Mesendoderm (in vitro differentiated cells): ENCODE data around the gene GLI2.
A peak's percentile ranks its signal among the peaks of the same experiment; 100 is the strongest.

Experiments
- DNase-seq: peaks from one replicate; pipeline ENCODE4 v3.0.0; 2013
- H2AK5ac ChIP-seq: 2 replicates; pipeline ENCODE4 v1.6.1; 2013; ENCODE audit warnings: low read length, inconsistent platforms
- H2BK120ac ChIP-seq: 2 replicates; pipeline ENCODE4 v1.6.1; 2013; ENCODE audit warnings: low read depth, mild to moderate bottlenecking, low read length, moderate library complexity, mixed read lengths
- H2BK15ac ChIP-seq: replicated peaks from 2 replicates; pipeline ENCODE4 v1.6.1; 2013; ENCODE audit warnings: low read depth, mild to moderate bottlenecking, moderate library complexity
- H2BK5ac ChIP-seq: 2 replicates; pipeline ENCODE4 v1.6.1; 2013; ENCODE audit warnings: low read length, inconsistent platforms
- H3K18ac ChIP-seq: 2 replicates; pipeline ENCODE4 v1.6.1; 2013; ENCODE audit warnings: mild to moderate bottlenecking, low read length, mixed read lengths
- H3K23ac ChIP-seq: one replicate; pipeline ENCODE4 v1.6.1; 2013; ENCODE audit warnings: low read length
- H3K27ac ChIP-seq: 2 replicates; pipeline ENCODE4 v1.5.1; 2013; ENCODE audit warnings: low read depth, mild to moderate bottlenecking, inconsistent platforms, low read length, moderate library complexity
- H3K27me3 ChIP-seq: 2 replicates; pipeline ENCODE4 v1.6.1; 2013; ENCODE audit warnings: low read length, control low read depth, mild to moderate bottlenecking, inconsistent platforms; ENCODE audit not compliant: insufficient read depth, poor library complexity
- H3K36me3 ChIP-seq: 2 replicates; pipeline ENCODE4 v1.6.1; 2013; ENCODE audit warnings: low read length, inconsistent platforms; ENCODE audit not compliant: control insufficient read depth, insufficient read depth
- H3K4ac ChIP-seq: one replicate; pipeline ENCODE4 v1.6.1; 2013; ENCODE audit warnings: low read depth, mild to moderate bottlenecking, low read length, moderate library complexity
- H3K4me1 ChIP-seq: 2 replicates; pipeline ENCODE4 v1.6.1; 2013; ENCODE audit warnings: low read depth, low read length, inconsistent platforms; ENCODE audit not compliant: control insufficient read depth
- H3K4me2 ChIP-seq: 2 replicates; pipeline ENCODE4 v1.6.1; 2013; ENCODE audit warnings: low read length
- H3K4me3 ChIP-seq: 2 replicates; pipeline ENCODE4 v1.5.1; 2013; ENCODE audit warnings: mild to moderate bottlenecking, low read length
- H3K56ac ChIP-seq: one replicate; pipeline ENCODE4 v1.6.1; 2013; ENCODE audit warnings: low read length
- H3K79me1 ChIP-seq: 2 replicates; pipeline ENCODE4 v1.6.1; 2013; ENCODE audit warnings: low read length, inconsistent platforms
- H3K79me2 ChIP-seq: 2 replicates; pipeline ENCODE4 v1.6.1; 2013; ENCODE audit warnings: mild to moderate bottlenecking, low read length; ENCODE audit not compliant: control insufficient read depth, insufficient read depth
- H3K9ac ChIP-seq: 2 replicates; pipeline ENCODE4 v1.6.1; 2013; ENCODE audit warnings: low read length, inconsistent platforms
- H4K5ac ChIP-seq: one replicate; pipeline ENCODE4 v1.6.1; 2013; ENCODE audit warnings: low read length
- H4K8ac ChIP-seq: one replicate; pipeline ENCODE4 v1.6.1; 2013; ENCODE audit warnings: low read depth, mild to moderate bottlenecking, control low read depth, low read length, moderate library complexity
- WGBS: extraction: QIAGEN DNeasy Blood & Tissue Kit; methylation state at CpG from one replicate; pipeline ENCODE4 v1.1.7; 2013; ENCODE audit warnings: low lambda C conversion rate, missing lambda C conversion rate; ENCODE audit not compliant: insufficient coverage; ENCODE audit errors: extremely low coverage; 5-methylcytosine and 5-hydroxymethylcytosine counted together

Gene GLI2

DNA sequence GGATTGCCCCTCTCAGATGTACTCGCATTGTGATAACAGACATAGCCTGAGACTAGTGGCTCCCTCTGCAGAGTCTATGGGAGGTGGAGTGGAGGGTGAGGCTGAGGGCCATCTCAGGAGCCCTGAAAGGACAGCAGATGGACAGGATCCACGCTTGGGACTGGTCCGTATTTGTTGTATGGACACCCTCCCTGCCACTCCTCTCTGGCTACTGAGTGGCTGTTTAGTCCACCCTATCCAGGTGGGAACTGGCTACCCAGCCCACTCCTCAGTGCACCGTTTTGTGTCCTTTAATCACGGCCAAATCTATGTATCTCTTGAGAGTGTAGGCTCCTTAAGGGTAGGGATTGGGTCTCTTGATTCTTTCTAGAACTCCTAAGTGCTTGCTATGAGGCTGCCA, 4.5 kb upstream of the GLI2 start:
- DNase-seq = no peak

DNA sequence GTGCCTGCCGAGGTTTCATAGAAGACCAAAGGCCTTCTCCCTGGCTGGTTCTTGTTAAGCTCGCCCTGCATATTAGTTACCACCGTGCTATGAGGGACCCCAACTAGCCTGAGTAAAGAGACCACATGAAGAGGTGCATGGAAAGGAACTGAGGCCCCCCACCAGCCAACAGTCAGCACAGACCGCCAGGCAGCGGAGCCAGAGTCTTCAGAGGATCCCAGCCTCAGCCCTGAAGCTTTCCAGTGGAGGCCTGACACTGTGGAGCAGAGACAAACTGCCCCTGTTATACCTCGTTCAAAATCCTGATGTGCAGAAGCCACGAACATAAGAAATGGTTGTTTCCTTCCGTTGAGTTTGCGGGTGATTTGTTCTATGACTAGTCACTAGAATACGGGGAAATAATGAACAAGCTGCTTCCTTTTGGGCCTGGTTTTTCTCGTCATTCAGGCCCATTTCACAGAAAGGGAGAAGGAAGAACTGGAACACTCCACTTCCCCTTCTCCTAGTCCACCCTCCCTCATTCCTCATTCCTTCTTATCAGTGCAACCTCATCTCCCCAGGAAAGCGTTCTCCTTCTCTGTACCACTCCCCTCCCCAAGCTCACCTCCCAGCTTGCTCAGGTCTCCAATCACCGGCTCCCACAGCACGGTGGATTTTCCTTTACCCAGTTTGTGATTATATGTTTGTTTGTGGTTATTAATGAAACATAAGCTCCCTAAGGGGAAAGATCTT, 3.0 kb upstream of the GLI2 start:
- Histone ChIP-seq H3K4me3 (no peak overlapping the region), H2BK5ac (no peak overlapping the region), H2BK120ac (no peak overlapping the region), H3K56ac (no peak overlapping the region), H3K4ac (no peak overlapping the region), H3K27me3 (no peaks in the 10 kb centered on the region), H3K27ac (no peak overlapping the region), H2AK5ac (no peak overlapping the region), H3K18ac (no peak overlapping the region), H4K8ac (no peak overlapping the region), H3K36me3 (no peaks in the 10 kb centered on the region), H3K4me2 (no peak overlapping the region), H2BK15ac (no peak overlapping the region), H3K4me1 (peaks cover 2% of the 10 kb centered on the region), H3K79me1 (no peaks in the 10 kb centered on the region), H4K5ac (no peak overlapping the region), H3K79me2 (no peaks in the 10 kb centered on the region), H3K9ac (no peak overlapping the region), H3K23ac (no peak overlapping the region)
- DNase-seq = no peak
- no CpG with 5 or more reads among the region's 14 CpGs for WGBS

More for the DNA sequence above, 4.5 kb upstream of the GLI2 start:
- H3K4me2 ChIP-seq = no peak overlapping the region
- no peak overlapping the region for H2BK15ac ChIP-seq
- no peak overlapping the region for H3K56ac ChIP-seq
- no CpG with 5 or more reads among the region's 5 CpGs for WGBS
- no peak overlapping the region for H3K18ac ChIP-seq
- H4K5ac ChIP-seq = no peak overlapping the region
- no peaks in the 10 kb centered on the region for H3K27me3 ChIP-seq
- H2BK120ac ChIP-seq = no peak overlapping the region
- H2AK5ac ChIP-seq = no peak overlapping the region
- no peak overlapping the region for H4K8ac ChIP-seq
- no peak overlapping the region for H3K27ac ChIP-seq
- no peak overlapping the region for H3K4ac ChIP-seq
- peaks cover 2% of the 10 kb centered on the region for H3K4me1 ChIP-seq
- H3K9ac ChIP-seq = no peak overlapping the region
- no peaks in the 10 kb centered on the region for H3K79me1 ChIP-seq
- H3K23ac ChIP-seq = no peak overlapping the region
- H3K79me2 ChIP-seq = no peaks in the 10 kb centered on the region
- no peak overlapping the region for H3K4me3 ChIP-seq
- H2BK5ac ChIP-seq = no peak overlapping the region
- H3K36me3 ChIP-seq = no peaks in the 10 kb centered on the region

DNA sequence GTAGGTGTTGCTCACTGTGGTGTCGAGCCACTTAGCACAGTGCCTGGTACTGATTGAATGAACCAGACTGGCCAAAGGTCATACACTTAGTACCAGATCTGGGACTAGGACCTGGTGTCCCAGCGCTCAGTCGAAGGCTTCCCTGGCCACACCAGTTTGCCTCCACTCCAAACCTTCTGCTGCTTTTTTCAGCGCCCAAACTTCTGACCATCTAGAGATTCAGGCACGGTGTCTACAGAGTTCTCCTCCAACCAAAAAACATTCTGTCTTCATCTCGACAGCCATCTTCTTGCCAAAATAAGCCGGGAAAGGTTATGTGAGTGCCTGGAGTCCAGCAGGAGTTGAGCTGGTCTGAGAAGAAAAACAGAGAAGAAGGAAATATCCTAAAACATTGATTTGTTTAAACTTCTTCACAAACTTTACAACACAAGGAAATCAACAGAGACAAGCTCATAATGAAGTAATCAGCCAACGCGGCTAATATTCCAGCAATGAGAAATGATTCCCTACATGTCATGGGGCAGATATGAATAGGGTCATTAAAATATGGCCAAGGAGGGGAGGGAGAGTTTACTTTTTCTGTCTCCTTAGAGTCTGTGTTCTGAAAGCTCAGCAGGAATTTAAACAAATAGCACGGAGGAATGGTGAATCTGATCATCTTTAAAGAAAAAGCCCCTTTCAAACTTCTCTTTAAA, 2.3 kb upstream of the GLI2 start:
- H2BK120ac ChIP-seq = no peak overlapping the region
- no peak overlapping the region for H3K27ac ChIP-seq
- DNase-seq = no peak
- H3K9ac ChIP-seq = no peak overlapping the region
- H2BK5ac ChIP-seq = no peak overlapping the region
- no peak overlapping the region for H3K18ac ChIP-seq
- no peak overlapping the region for H4K8ac ChIP-seq
- H3K79me2 ChIP-seq = peaks cover 5% of the 10 kb centered on the region
- no peak overlapping the region for H3K4me3 ChIP-seq
- H3K27me3 ChIP-seq = no peaks in the 10 kb centered on the region
- no peak overlapping the region for H3K56ac ChIP-seq
- no peak overlapping the region for H2AK5ac ChIP-seq
- H3K4me2 ChIP-seq = no peak overlapping the region
- no peak overlapping the region for H3K23ac ChIP-seq
- no peak overlapping the region for H3K4ac ChIP-seq
- no peaks in the 10 kb centered on the region for H3K79me1 ChIP-seq
- peaks cover 5% of the 10 kb centered on the region for H3K4me1 ChIP-seq
- no peak overlapping the region for H2BK15ac ChIP-seq
- H3K36me3 ChIP-seq = no peaks in the 10 kb centered on the region
- no CpG with 5 or more reads among the region's 10 CpGs for WGBS
- no peak overlapping the region for H4K5ac ChIP-seq

DNA sequence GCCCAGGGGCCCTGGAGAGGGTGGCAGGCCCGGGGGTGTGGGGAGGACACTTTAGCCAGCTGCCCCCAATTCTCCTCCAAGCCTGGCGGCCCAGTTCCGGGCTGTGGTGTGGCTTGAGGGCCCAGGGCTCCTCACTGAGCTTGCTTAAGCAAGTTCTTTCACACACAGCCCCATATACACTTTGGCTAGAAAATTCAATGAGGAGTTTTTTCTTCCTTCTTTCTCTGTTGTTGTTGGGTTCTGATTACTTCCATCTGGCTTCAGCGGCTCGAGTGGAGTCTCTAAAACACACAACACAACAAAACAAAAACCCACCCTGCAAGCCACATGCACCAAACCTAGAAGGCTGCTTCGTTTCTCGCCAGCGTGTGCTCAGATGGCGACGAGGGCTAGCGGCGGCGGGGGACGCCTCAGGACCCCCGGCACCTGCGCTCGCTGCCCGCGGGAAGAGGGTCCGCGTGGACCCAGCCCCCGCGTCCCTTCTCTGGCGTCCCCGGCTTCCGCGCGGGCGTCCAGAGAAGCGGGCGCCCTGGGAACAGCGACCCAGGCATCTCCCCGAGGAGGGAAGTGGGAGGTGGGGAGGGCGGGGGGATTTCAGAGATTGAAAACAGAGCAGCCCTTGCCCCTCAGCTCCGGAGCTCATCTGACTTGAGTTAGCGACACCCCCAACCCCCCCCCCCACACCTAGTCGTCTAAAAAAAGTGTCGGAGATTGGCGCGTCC, 577 bp upstream of the GLI2 start:
- H2BK120ac ChIP-seq = peak overlapping the region; percentile 69
- no peak overlapping the region for H3K27ac ChIP-seq
- H3K56ac ChIP-seq = peak overlapping the region; percentile 91
- H3K36me3 ChIP-seq = no peaks in the 10 kb centered on the region
- peak overlapping the region; percentile 57 for H3K4me2 ChIP-seq
- H4K5ac ChIP-seq = no peak overlapping the region
- H3K79me1 ChIP-seq = peaks cover 5% of the 10 kb centered on the region
- H3K79me2 ChIP-seq = peaks cover 18% of the 10 kb centered on the region
- H3K18ac ChIP-seq = peak overlapping the region; percentile 99
- DNase-seq = no peak
- peak overlapping the region; percentile 64 for H2BK15ac ChIP-seq
- peak overlapping the region; percentile 53 for H3K23ac ChIP-seq
- H3K4ac ChIP-seq = peak overlapping the region; percentile 76
- H3K4me1 ChIP-seq = peaks cover 14% of the 10 kb centered on the region
- no CpG with 5 or more reads among the region's 40 CpGs for WGBS
- H2BK5ac ChIP-seq = peak overlapping the region; percentile 76
- no peaks in the 10 kb centered on the region for H3K27me3 ChIP-seq
- H3K9ac ChIP-seq = peak overlapping the region; percentile 70
- H2AK5ac ChIP-seq = no peak overlapping the region
- peak overlapping the region; percentile 91 for H4K8ac ChIP-seq
- H3K4me3 ChIP-seq = peak overlapping the region; percentile 14

DNA sequence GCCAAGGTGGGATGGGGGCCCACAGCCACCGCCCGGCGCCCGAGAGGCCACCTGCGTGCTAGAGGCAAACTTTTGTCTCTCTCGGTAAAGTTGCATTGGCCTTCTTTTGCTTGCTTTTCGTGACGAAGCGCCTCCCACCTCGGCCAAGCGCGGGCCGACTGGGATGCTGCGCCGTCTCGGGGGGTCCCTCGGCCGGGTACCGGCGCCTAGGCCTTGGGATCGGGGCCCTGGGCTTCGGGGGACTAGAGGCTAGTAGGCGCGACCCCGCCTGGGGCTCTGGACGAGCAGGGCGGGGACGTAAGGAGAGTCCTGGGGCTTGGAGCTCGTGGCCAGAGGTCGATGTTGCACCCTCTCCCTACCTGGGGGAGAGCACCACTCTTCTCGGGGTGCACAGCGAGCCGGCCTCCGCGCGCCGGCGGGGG, 545 bp downstream of the GLI2 start:
- Histone ChIP-seq H3K23ac (peak overlapping the region; percentile 83), H3K4me3 (peak overlapping the region; percentile 81)
- peak; percentile 52 for DNase-seq

More for the DNA sequence above, 545 bp downstream of the GLI2 start:
- WGBS = no CpG with 5 or more reads among the region's 38 CpGs
- Histone ChIP-seq H3K79me1 (peaks cover 5% of the 10 kb centered on the region), H4K8ac (peak overlapping the region; percentile 67), H3K36me3 (no peaks in the 10 kb centered on the region), H3K4me1 (peaks cover 16% of the 10 kb centered on the region), H3K79me2 (peaks cover 18% of the 10 kb centered on the region), H3K27ac (peak overlapping the region; percentile 76), H2BK120ac (peak overlapping the region; percentile 21), H3K4me2 (peak overlapping the region; percentile 72), H3K27me3 (no peaks in the 10 kb centered on the region), H4K5ac (no peak overlapping the region), H3K9ac (peak overlapping the region; percentile 95), H3K18ac (peak overlapping the region; percentile 91), H2BK5ac (peak overlapping the region; percentile 89), H2AK5ac (no peak overlapping the region), H3K4ac (peak overlapping the region; percentile 66), H3K56ac (peak overlapping the region; percentile 99), H2BK15ac (peak overlapping the region; percentile 60)
